CD4-positive, CD25-positive, alpha-beta regulatory T cell (primary cell): ENCODE measurements around the gene IFNL4. TPM values are rescaled to one million over a fixed set of nuclear protein-coding genes. Genes with fewer than 3 reads are reported as not detected.
A peak's percentile ranks its signal among the peaks of the same experiment; 100 is the strongest.
"Not testable (repeated sequence)": the region's sequence is repeated elsewhere in the genome, so short reads cannot be mapped to it uniquely, and the experiment has no call there.

ENCODE experiments used
- ATAC-seq, 2 donors: fragments of 150-1000 bp; cut with Tn5 transposase; one replicate each; pipeline ENCODE4 v1.10.0; 2021; ENCODE audit warnings: low read depth in 2 of 2, moderate number of reproducible peaks in 2 of 2, moderate library complexity in 1 of 2
- DNase-seq, 3 donors: peaks; one replicate each; pipeline versions ENCODE4 v3.0.0 to v3.0.0-alpha.2; 2012 to 2022; ENCODE audit warnings: mixed read lengths in 1 of 3
- H3K27ac ChIP-seq: one replicate; pipeline ENCODE4 v1.7.0; 2013; ENCODE audit warnings: mild to moderate bottlenecking, low read length; ENCODE audit not compliant: insufficient read depth, poor library complexity, severe bottlenecking
- H3K27me3 ChIP-seq: one replicate; pipeline ENCODE4 v1.7.0; 2013; ENCODE audit warnings: low read length; ENCODE audit not compliant: control insufficient read depth, insufficient read depth
- H3K36me3 ChIP-seq: one replicate; pipeline ENCODE4 v1.7.0; 2013; ENCODE audit warnings: mild to moderate bottlenecking, low read length, moderate library complexity; ENCODE audit not compliant: control insufficient read depth, insufficient read depth
- H3K4me1 ChIP-seq: 2 replicates; pipeline ENCODE4 v1.7.0; 2013; ENCODE audit warnings: mild to moderate bottlenecking, low read length; ENCODE audit not compliant: insufficient read depth, control insufficient read depth, poor library complexity, severe bottlenecking
- H3K4me3 ChIP-seq: one replicate; pipeline ENCODE4 v1.7.0; 2013; ENCODE audit warnings: low read depth, mild to moderate bottlenecking, low read length, moderate library complexity
- H3K9me3 ChIP-seq, 2 experiments: 1 replicate in 1 of 2; 2 replicates in 1 of 2; pipeline ENCODE4 v1.7.0; 2013; ENCODE audit warnings: low read length in 2 of 2, mild to moderate bottlenecking in 1 of 2, moderate library complexity in 1 of 2; ENCODE audit not compliant: control insufficient read depth in 2 of 2
- H3K27ac Mint-ChIP-seq, 3 donors: one replicate each; pipeline ENCODE4 v1.8.0; 2020 to 2022; ENCODE audit warnings: mild to moderate bottlenecking in 3 of 3, mixed read lengths in 3 of 3, moderate library complexity in 2 of 3
- H3K27me3 Mint-ChIP-seq: one replicate; pipeline ENCODE4 v1.8.0; 2022; ENCODE audit warnings: mild to moderate bottlenecking, mixed read lengths
- H3K36me3 Mint-ChIP-seq: one replicate; pipeline ENCODE4 v1.8.0; 2020; ENCODE audit warnings: mixed read lengths
- H3K4me1 Mint-ChIP-seq, 4 donors: one replicate each; pipeline ENCODE4 v1.8.0; 2020 to 2022; ENCODE audit warnings: mixed read lengths in 4 of 4, mild to moderate bottlenecking in 1 of 4
- H3K4me3 Mint-ChIP-seq, 4 donors: one replicate each; pipeline ENCODE4 v1.8.0; 2020 to 2022; ENCODE audit warnings: mild to moderate bottlenecking in 4 of 4, mixed read lengths in 4 of 4, moderate library complexity in 3 of 4
- H3K9me3 Mint-ChIP-seq, 7 donors: one replicate each; pipeline ENCODE4 v1.8.0; 2020 to 2022; ENCODE audit warnings: mixed read lengths in 7 of 7, mild to moderate bottlenecking in 3 of 7, moderate library complexity in 2 of 7
- polyA plus RNA-seq, 4 donors: library from polyadenylated mRNA; unstranded; fragments of 300-500 nt; fragmentation: Illumina TruSeq; gene quantifications; one replicate each; pipeline ENCODE4 v1.2.3, GENCODE V29; 2021
- total RNA-seq: library from RNA; stranded (reverse); gene quantifications from one replicate; pipeline ENCODE4 v1.2.3, GENCODE V29; 2022

Gene IFNL4
- total and polyA plus RNA-seq, 5 donors from 2014 or later = not detected

- no peak overlapping the region for H3K27ac ChIP-seq
- no peaks in the 10 kb centered on the region for H3K27me3 ChIP-seq
- no peak overlapping the region for H3K27ac Mint-ChIP-seq
- H3K4me3 ChIP-seq = no peak overlapping the region
- DNase-seq = no peak
- no peaks in the 10 kb centered on the region for H3K36me3 Mint-ChIP-seq
- H3K36me3 ChIP-seq = no peaks in the 10 kb centered on the region
- no peaks in the 10 kb centered on the region for H3K4me1 ChIP-seq
- peaks cover 21% of the 10 kb centered on the region for H3K27me3 Mint-ChIP-seq
- no peak for ATAC-seq
- H3K4me1 Mint-ChIP-seq = peaks cover 0 to 11% (median 5%) of the 10 kb centered on the region in 4 donors
- no peak overlapping the region for H3K4me3 Mint-ChIP-seq
- peaks cover 0 to 3% (median 0%) of the 10 kb centered on the region in 7 donors for H3K9me3 Mint-ChIP-seq
- H3K9me3 ChIP-seq = no peaks in the 10 kb centered on the region
Measured at GRCh38 chr19:39253374-39254149, 4.9 kb upstream of the IFNL4 start.

- Histone ChIP-seq H3K36me3 (no peaks in the 10 kb centered on the region), H3K4me1 (peaks cover 4% of the 10 kb centered on the region), H3K27ac (no peak overlapping the region), H3K27me3 (no peaks in the 10 kb centered on the region), H3K9me3 (no peaks in the 10 kb centered on the region), H3K4me3 (no peak overlapping the region)
- Mint-ChIP-seq H3K27ac (no peak overlapping the region), H3K27me3 (peaks cover 21% of the 10 kb centered on the region), H3K4me1 (peaks cover 0 to 4% (median under 1%) of the 10 kb centered on the region in 4 donors), H3K4me3 (no peak overlapping the region), H3K9me3 (peaks cover 0 to 3% (median 0%) of the 10 kb centered on the region in 7 donors), H3K36me3 (no peaks in the 10 kb centered on the region)
- DNase-seq (no peak), ATAC-seq (no peak)
Measured at GRCh38 chr19:39252458-39252857, 3.8 kb upstream of the IFNL4 start.

- Mint-ChIP-seq H3K4me3 (no peak overlapping the region), H3K4me1 (peaks cover 0 to 5% (median under 1%) of the 10 kb centered on the region in 4 donors)
Measured at GRCh38 chr19:39251846-39252245, 3.2 kb upstream of the IFNL4 start.

GRCh38 chr19:39251081-39251480 lies 2.4 kb upstream of the IFNL4 start:
- no peak overlapping the region for H3K27ac Mint-ChIP-seq
- Histone ChIP-seq H3K27ac (no peak overlapping the region), H3K4me1 (peaks cover 9% of the 10 kb centered on the region), H3K36me3 (no peaks in the 10 kb centered on the region), H3K9me3 (no peaks in the 10 kb centered on the region), H3K27me3 (no peaks in the 10 kb centered on the region), H3K4me3 (no peak overlapping the region)
- peaks cover 0 to 3% (median 0%) of the 10 kb centered on the region in 7 donors for H3K9me3 Mint-ChIP-seq
- no peaks in the 10 kb centered on the region for H3K36me3 Mint-ChIP-seq
- H3K4me3 Mint-ChIP-seq = no peak overlapping the region
- H3K27me3 Mint-ChIP-seq = peaks cover 25% of the 10 kb centered on the region
- peaks cover 0 to 6% (median under 1%) of the 10 kb centered on the region in 4 donors for H3K4me1 Mint-ChIP-seq
- no peak for ATAC-seq
- no peak for DNase-seq

More at GRCh38 chr19:39251846-39252245, 3.2 kb upstream of the IFNL4 start:
- H3K27ac Mint-ChIP-seq = peak overlapping the region in 1 of 3 donors; percentile 3
- peaks cover 24% of the 10 kb centered on the region for H3K27me3 Mint-ChIP-seq
- Histone ChIP-seq H3K27me3 (no peaks in the 10 kb centered on the region), H3K4me3 (no peak overlapping the region), H3K27ac (no peak overlapping the region), H3K36me3 (no peaks in the 10 kb centered on the region), H3K4me1 (peaks cover 9% of the 10 kb centered on the region), H3K9me3 (no peaks in the 10 kb centered on the region)
- peaks cover 0 to 3% (median 0%) of the 10 kb centered on the region in 7 donors for H3K9me3 Mint-ChIP-seq
- DNase-seq (no peak), ATAC-seq (no peak)
- no peaks in the 10 kb centered on the region for H3K36me3 Mint-ChIP-seq

GRCh38 chr19:39247701-39248664 lies 673 bp downstream of the IFNL4 start:
- peak in 1 of 2 donors; percentile 39 for ATAC-seq
- H3K4me1 Mint-ChIP-seq = peaks cover 0 to 6% (median 0%) of the 10 kb centered on the region in 4 donors

GRCh38 chr19:39246951-39247669 lies 1.5 kb downstream of the IFNL4 start:
- DNase-seq (peak in 1 of 3 donors; percentile 44), ATAC-seq (peak in 1 of 2 donors; percentile 32)
- Mint-ChIP-seq H3K27me3 (peaks cover 18% of the 10 kb centered on the region), H3K36me3 (no peaks in the 10 kb centered on the region), H3K27ac (no peak overlapping the region), H3K4me1 (peaks cover 0 to 4% (median 0%) of the 10 kb centered on the region in 4 donors), H3K9me3 (peaks cover 0 to 2% (median 0%) of the 10 kb centered on the region in 7 donors), H3K4me3 (peak overlapping the region in 3 of 4 donors; percentile 38 to 71 (median 58))
- H3K9me3 ChIP-seq = no peaks in the 10 kb centered on the region
- no peaks in the 10 kb centered on the region for H3K36me3 ChIP-seq
- H3K4me1 ChIP-seq = peaks cover 9% of the 10 kb centered on the region
- no peak overlapping the region for H3K4me3 ChIP-seq
- no peak overlapping the region for H3K27ac ChIP-seq
- no peaks in the 10 kb centered on the region for H3K27me3 ChIP-seq

More at GRCh38 chr19:39247701-39248664, 673 bp downstream of the IFNL4 start:
- Histone ChIP-seq H3K4me3 (no peak overlapping the region), H3K27ac (no peak overlapping the region), H3K9me3 (no peaks in the 10 kb centered on the region), H3K36me3 (no peaks in the 10 kb centered on the region), H3K27me3 (no peaks in the 10 kb centered on the region), H3K4me1 (peaks cover 9% of the 10 kb centered on the region)
- Mint-ChIP-seq H3K4me3 (no peak overlapping the region), H3K27ac (no peak overlapping the region), H3K9me3 (peaks cover 0 to 3% (median 0%) of the 10 kb centered on the region in 7 donors), H3K36me3 (no peaks in the 10 kb centered on the region), H3K27me3 (peaks cover 25% of the 10 kb centered on the region)
- DNase-seq = no peak

- not testable (repeated sequence) for DNase-seq, H3K9me3 ChIP-seq, H3K4me1 ChIP-seq, H3K9me3 Mint-ChIP-seq, H3K36me3 ChIP-seq, H3K27me3 Mint-ChIP-seq, H3K4me3 Mint-ChIP-seq, H3K4me3 ChIP-seq, H3K4me1 Mint-ChIP-seq, H3K27me3 ChIP-seq, H3K27ac ChIP-seq, H3K36me3 Mint-ChIP-seq, H3K27ac Mint-ChIP-seq
- ATAC-seq = peak in 1 of 2 donors; percentile 59
Measured at GRCh38 chr19:39245166-39245565, 3.5 kb downstream of the IFNL4 start.
